NK-92 (cell line): Measurements from ENCODE around the gene AGPAT2.
"Not testable (repeated sequence)": the region's sequence is repeated elsewhere in the genome, so short reads cannot be mapped to it uniquely, and the experiment has no call there.

Source experiments
- DNase-seq: peaks from one replicate; lab custom pipeline; 2025; ENCODE audit not compliant: unreplicated experiment; lab: John Stamatoyannopoulos, UW

The AGPAT2 gene

GRCh38 chr9:136720898-136721338 is 33.7 kb upstream of the AGPAT2 start:
- DNase-seq = no peak

GRCh38 chr9:136720251-136720897 is 33.1 kb upstream of the AGPAT2 start:
- DNase-seq = no peak

- no peak for DNase-seq
Measured at GRCh38 chr9:136719195-136719880, 32.1 kb upstream of the AGPAT2 start.

- DNase-seq = no peak
Measured at GRCh38 chr9:136718345-136719194, 31.3 kb upstream of the AGPAT2 start.

GRCh38 chr9:136717399-136717798 is 30.1 kb upstream of the AGPAT2 start:
- DNase-seq = no peak

- no peak for DNase-seq
Measured at GRCh38 chr9:136714893-136715274, 27.6 kb upstream of the AGPAT2 start.

- DNase-seq = no peak
Measured at GRCh38 chr9:136714096-136714892, 27.0 kb upstream of the AGPAT2 start.

GRCh38 chr9:136713550-136713949 is 26.3 kb upstream of the AGPAT2 start:
- no peak for DNase-seq

- DNase-seq = no peak
Measured at GRCh38 chr9:136712690-136713544, 25.7 kb upstream of the AGPAT2 start.

- DNase-seq = no peak
Measured at GRCh38 chr9:136711751-136712689, 24.8 kb upstream of the AGPAT2 start, which contains the start of gene DIPK1B. Gene DIPK1B, plus strand, starts transcription at chr9:136712572. Its CDS starts 94 bp downstream, at chr9:136712666.

- DNase-seq = not testable (repeated sequence)
Measured at GRCh38 chr9:136711219-136711648, 24.0 kb upstream of the AGPAT2 start.

GRCh38 chr9:136710543-136710942 is 23.3 kb upstream of the AGPAT2 start:
- DNase-seq = no peak

- DNase-seq = no peak
Measured at GRCh38 chr9:136709454-136710109, 22.3 kb upstream of the AGPAT2 start.

- no peak for DNase-seq
Measured at GRCh38 chr9:136707849-136708517, 20.7 kb upstream of the AGPAT2 start.

GRCh38 chr9:136707011-136707410 is 19.8 kb upstream of the AGPAT2 start:
- DNase-seq = no peak

GRCh38 chr9:136705564-136705963 is 18.3 kb upstream of the AGPAT2 start:
- no peak for DNase-seq

GRCh38 chr9:136704741-136705140 is 17.5 kb upstream of the AGPAT2 start:
- DNase-seq = not testable (repeated sequence)
